NCI-H2196 treated with DMSO at 0.1 percent for 48 hours (cell line): ENCODE data around the gene HOXD11.

Experiments used
- DNase-seq: peaks from one replicate; lab custom pipeline; 2025; ENCODE audit not compliant: unreplicated experiment; lab: John Stamatoyannopoulos, UW

Gene HOXD11

GRCh38 chr2:176148751-176149421 lies 41.8 kb downstream of the HOXD11 start:
- no peak for DNase-seq

DNA sequence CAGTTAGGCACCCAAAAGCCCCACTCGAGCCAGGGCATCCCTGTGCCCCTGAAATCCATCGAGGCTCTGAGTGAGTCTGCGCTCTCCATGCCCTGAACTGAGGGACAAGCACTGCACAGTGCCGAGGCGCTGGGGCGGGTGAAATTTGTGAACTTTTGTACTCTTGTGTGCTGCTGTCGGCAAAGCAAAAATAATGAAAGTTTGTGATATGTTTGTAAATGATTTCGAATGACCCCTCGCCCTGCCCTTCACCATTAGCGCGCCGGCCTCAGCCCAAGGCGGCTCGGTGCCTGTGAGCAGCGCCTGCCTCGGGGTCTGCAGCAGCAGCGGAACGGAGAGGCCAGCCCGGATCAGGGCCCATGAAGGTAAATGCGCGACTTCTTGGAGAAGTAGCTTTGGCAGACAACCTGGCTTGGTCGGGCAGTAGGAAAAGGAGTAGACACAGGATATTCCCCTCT lies 42.4 kb downstream of the HOXD11 start:
- DNase-seq, result no peak

DNA sequence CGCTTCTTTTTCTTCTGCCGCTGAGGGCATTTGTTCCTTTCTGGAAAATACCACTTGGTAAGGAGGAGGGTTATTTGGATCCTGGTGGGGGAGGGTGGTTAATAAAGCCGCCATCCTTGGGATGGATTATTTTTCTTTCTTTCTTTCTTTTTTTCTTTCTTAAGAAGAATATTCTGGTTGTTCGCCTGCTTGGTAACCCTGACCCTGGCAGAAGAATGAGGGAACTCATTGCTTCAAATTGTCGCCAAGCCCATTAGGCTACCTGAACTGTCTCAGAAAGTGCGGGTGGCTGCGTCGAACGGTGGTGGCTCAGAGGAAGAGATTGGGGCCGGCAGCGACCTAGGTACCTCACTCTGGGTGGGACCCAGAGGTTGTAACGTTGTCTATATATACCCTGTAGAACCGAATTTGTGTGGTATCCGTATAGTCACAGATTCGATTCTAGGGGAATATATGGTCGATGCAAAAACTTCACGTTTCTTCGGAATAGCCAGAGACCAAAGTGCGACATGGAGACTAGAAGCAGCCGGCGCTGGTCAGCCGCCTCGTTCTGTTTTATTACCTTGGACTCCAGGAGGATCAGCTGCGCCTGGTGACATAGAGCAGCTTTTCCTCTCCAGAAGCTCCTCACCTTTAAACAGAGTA lies 43.0 kb downstream of the HOXD11 start:
- DNase-seq, result no peak

- DNase-seq, result no peak
Observed at GRCh38 chr2:176150584-176151441, 43.7 kb downstream of the HOXD11 start.

GRCh38 chr2:176151442-176152287 lies 44.6 kb downstream of the HOXD11 start, which contains the start of gene HOXD4:
Gene HOXD4 (plus strand): TSS chr2:176151550. CDS start chr2:176151634, 84 bp downstream.
- DNase-seq, result no peak

- no peak for DNase-seq
Observed at GRCh38 chr2:176152350-176153181, 45.5 kb downstream of the HOXD11 start.

GRCh38 chr2:176154576-176155252 lies 47.6 kb downstream of the HOXD11 start:
- DNase-seq, result no peak

DNA sequence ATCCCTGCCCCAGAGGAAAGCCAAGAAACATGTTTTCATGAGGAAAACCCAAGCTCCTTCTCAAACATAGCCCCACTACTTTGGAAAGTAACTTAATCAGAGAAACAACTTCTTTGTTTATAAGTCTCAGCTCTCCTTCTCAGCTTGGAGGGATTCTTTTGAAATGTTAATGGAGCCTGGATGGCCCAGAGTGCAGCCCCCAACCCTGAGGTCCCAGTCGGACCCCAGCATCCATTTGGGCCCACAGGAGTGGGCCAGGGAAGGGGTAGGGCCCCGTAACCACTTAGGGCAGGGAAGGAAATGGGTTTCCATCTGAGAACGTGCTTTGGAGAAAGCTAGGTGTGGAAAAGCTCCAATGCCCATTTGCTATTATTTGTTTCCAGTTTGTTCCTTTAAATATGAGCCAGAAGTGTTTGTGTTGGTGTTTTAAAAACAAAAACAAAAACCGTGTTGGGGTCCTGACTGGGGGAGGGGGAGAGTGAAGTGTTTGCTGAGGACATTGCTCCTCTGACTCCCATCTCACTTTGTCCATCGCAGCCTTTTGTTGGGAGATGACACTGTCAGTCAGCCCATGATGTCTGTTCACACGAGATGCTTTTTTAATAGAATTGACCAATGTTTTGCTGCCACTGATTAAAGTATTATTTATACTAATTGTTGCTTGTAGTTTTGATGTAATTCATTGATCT lies 48.4 kb downstream of the HOXD11 start:
- no peak for DNase-seq

DNA sequence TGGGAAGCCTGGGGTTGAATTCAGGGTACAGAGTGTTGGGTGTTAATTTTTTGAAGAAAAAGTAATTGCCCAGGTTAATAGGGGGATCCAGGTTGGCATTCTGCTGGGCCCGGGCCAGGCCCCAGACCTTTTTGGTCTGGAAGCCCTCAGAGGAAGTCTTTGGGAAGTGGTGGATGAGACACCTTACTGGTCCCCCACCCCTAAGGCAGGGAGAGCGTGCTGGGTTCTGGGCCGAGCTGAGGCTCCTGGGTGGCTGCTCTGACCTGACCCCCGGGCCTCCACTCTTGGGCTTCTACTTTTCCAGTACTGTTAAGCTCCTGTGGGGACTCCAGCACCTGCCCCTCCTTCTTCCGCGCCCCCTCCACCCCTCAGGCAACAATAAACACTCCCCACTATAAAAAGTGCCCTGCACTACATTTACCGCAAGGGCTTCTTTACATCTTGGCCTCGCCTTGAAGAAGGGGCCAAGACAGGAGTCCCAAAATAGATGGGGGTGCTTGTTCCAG lies 49.3 kb downstream of the HOXD11 start:
- no peak for DNase-seq

DNA sequence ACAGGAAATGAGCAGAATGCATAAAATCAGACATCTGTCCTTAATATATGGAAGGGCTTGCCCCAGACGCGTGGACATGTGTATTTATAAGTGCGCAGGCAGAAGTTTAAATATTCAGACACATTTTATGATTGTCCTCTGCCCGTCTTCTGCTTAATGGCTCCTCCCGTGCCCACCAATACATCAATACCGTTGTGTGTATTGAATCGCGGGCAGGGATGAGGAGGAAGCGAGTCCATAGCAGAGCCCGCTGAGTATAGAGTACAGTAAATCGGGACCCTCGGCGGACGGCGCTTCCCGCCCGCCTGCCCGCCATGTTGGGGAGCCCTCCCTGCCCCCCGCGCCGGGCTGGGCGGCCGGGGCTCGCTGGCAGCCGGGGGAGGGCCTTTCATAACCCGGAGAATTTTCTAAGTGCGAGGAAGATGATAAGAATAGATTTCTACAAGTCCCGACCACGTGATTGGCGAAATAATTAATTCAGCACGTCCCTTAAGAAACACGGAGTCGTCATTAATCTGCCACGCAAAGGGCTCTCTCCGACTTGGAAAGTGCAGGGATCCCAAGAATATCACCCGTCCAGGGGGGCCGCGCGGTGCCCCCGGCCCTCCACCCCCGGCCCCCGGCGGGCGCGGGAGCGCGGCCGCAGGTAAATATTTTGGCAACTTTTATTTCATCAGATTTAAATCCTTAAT lies 49.9 kb downstream of the HOXD11 start, which contains the start of gene HOXD3:
Gene HOXD3, plus strand, starts transcription at position 501 of the 692 bp plus-strand sequence. CDS start 11,808 bp downstream, outside the sequence.
- DNase-seq, result no peak

DNA sequence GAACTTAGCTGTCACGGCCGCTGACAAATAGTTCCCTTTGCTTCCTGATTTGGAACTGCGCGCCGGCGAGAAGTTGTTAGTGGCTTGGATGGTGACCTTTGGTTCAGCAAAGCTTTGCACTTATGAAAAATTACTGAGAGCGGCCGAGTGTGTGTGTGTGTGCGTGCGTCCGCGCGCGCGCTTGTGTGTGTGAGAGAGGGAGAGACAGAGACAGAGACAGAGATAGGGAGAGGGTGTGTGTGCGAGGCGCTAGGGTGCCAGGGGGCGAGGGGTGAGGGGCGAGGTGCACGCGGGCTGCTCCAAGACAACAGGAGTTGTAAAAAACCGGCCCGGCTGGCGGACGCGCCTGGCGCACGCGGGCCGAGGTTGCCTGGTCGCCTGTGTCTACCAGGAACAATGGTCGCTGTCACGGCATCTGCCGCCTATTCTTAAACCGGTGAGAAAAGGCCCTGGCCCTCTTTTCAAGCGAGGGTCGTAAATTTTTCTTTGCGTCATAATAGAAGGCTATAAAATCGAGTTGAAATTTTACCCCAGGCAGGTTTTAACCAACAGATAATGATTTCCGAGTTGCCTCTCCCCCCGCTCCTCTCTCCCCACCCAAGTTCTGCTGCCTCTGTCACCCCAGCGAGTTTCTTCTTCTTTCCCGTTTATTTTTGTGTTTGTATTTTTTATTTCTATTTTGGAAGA lies 50.6 kb downstream of the HOXD11 start:
- no peak for DNase-seq

DNA sequence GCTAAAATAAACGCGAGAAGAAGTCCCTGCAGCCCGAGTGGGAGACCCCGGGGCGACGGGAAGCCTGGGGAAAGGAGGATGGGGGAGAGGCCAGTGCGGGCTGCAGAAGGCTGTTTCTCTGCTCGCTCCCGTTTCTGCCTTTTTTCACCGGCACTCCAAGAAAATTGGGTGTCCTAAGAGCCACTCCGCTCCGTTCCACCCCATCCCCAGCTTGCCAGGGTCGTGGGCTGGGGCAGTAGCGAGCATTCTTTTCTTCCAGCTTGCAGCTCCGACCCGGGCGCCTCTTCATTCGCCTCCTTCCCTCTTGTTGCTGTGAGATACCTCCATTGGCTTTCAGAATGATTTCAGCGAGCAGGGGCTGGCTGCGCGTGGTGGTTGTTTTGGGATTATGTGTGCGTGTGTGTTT lies 51.1 kb downstream of the HOXD11 start:
- no peak for DNase-seq

- no peak for DNase-seq
Observed at GRCh38 chr2:176158855-176159662, 52.0 kb downstream of the HOXD11 start.
